H1 (cell line): Measurements from ENCODE around the gene TJP3. TPM values are rescaled to one million over a fixed set of nuclear protein-coding genes. Genes with fewer than 3 reads are reported as not detected.

Experiments used
- BACH1 ChIP-seq: IDR thresholded peaks from 2 replicates; pipeline ENCODE4 v1.6.1; 2012; ENCODE audit warnings: low read length, improper control_type of control experiment
- CHD7 ChIP-seq: fragments of 300-600 bp; sonication (generic); IDR thresholded peaks from 2 replicates; pipeline ENCODE4 v1.7.1; 2012; ENCODE audit warnings: low read length, moderate library complexity, mild to moderate bottlenecking, inconsistent platforms; ENCODE audit not compliant: insufficient replicate concordance
- GABPA ChIP-seq: IDR thresholded peaks from 2 replicates; pipeline ENCODE4 v1.6.1; 2011; ENCODE audit warnings: mild to moderate bottlenecking, low read length, moderate library complexity, borderline replicate concordance; ENCODE audit not compliant: insufficient read depth
- KDM1A ChIP-seq: fragments of 200-600, 300-600 bp; sonication (generic); IDR thresholded peaks from 2 replicates; pipeline ENCODE4 v1.7.1; 2016; ENCODE audit warnings: mild to moderate bottlenecking, low read length, borderline replicate concordance
- KDM4A ChIP-seq: IDR thresholded peaks from one replicate; pipeline ENCODE4 v1.7.1; 2012; ENCODE audit warnings: low read depth, mild to moderate bottlenecking, moderate library complexity, low read length, inconsistent platforms; ENCODE audit not compliant: severe bottlenecking
- MAX ChIP-seq: IDR thresholded peaks from 2 replicates; pipeline ENCODE4 v1.6.1; 2012; ENCODE audit warnings: inconsistent platforms
- PHF8 ChIP-seq: fragments of 200-600 bp; sonication (generic); conservative IDR thresholded peaks from 2 replicates; pipeline ENCODE4 v1.7.1; 2012; ENCODE audit warnings: low read depth, mild to moderate bottlenecking, inconsistent platforms, low read length, moderate library complexity
- POLR2A ChIP-seq, 2 experiments: IDR thresholded peaks; 1 replicate in 1 of 2; 2 replicates in 1 of 2; pipeline ENCODE4 v1.6.1; 2011; ENCODE audit warnings: low read depth in 2 of 2, low read length in 2 of 2, mild to moderate bottlenecking in 2 of 2; ENCODE audit errors: control extremely low read depth in 1 of 2
- SIN3A ChIP-seq, 2 experiments: IDR thresholded peaks in 1 of 2; conservative IDR thresholded peaks in 1 of 2; 2 replicates each; pipeline ENCODE4 v1.6.1; 2011 to 2012; ENCODE audit warnings: low read length in 2 of 2, improper control_type of control experiment in 1 of 2, low read depth in 1 of 2, mild to moderate bottlenecking in 1 of 2
- SP4 ChIP-seq: IDR thresholded peaks from 2 replicates; pipeline ENCODE4 v1.6.1; 2012; ENCODE audit warnings: low read length, inconsistent platforms
- polyA plus RNA-seq, 7 experiments: library from polyadenylated mRNA; depleted of rRNA in 3 of 7; stranded (reverse) in 5 of 7; unstranded in 2 of 7; fragments of >200 nt in 5 of 7; fragments of 200-250 nt in 2 of 7; gene quantifications; 1 replicate in 5 of 7; 2 replicates in 1 of 7; 4 replicates in 1 of 7; pipeline versions ENCODE4 v1.2.1 to v1.2.3, GENCODE V29; 2011 to 2013; ENCODE audit warnings: missing spikeins in 2 of 7, mixed read lengths in 2 of 7
- total RNA-seq: library from RNA; stranded (reverse); fragmentation: NEBNext Ultra II Directional; extraction: Animal tissue kit (Norgen Biotek cat#: 25700); gene quantifications from 2 replicates; pipeline ENCODE4 v1.2.1, GENCODE V29; 2021

The TJP3 gene
- total and polyA plus RNA-seq, 2 of the 8 experiments (the other 6 are each of a cell fraction or from before 2014, with no cell fraction given): 17.1 to 26.1 TPM

GRCh38 chr19:3733549-3734309, 25.5 kb downstream of the TJP3 start (continued):
- TF ChIP-seq CHD7: no peak
- TF ChIP-seq PHF8: no peak
- no peak for TF ChIP-seq MAX
- no peak for TF ChIP-seq SIN3A (conservative IDR thresholded peaks at IDR 0.05 in 1 of 2, IDR thresholded peaks at IDR 0.05 in 1 of 2; ENCODE audit: low read depth in 1 of 2, low read length in 2 of 2)
- TF ChIP-seq KDM4A: no peak
- TF ChIP-seq KDM1A: no peak
- TF ChIP-seq BACH1: no peak
- no peak for TF ChIP-seq GABPA
- TF ChIP-seq SP4: no peak
- TF ChIP-seq POLR2A (IDR thresholded peaks at IDR 0.05; ENCODE audit: control extremely low read depth in 1 of 2, low read depth in 2 of 2, low read length in 2 of 2): no peak
